HepG2 (cell line): ENCODE results near the gene RPS10. TPM values are rescaled to one million over a fixed set of nuclear protein-coding genes. Genes with fewer than 3 reads are reported as not detected.

Source experiments
- JUND ChIP-seq: sonication (generic); formaldehyde crosslinking; IDR thresholded peaks from 2 replicates; pipeline ENCODE4 v1.8.0; 2022; ENCODE audit warnings: mild to moderate bottlenecking, missing genetic modification reagents
- KMT2B ChIP-seq: IDR thresholded peaks from 2 replicates; pipeline ENCODE4 v1.6.1; 2016; ENCODE audit warnings: missing genetic modification reagents, missing compliant biosample characterization
- MAFK ChIP-seq, 2 experiments: IDR thresholded peaks in 1 of 2; conservative IDR thresholded peaks in 1 of 2; 2 replicates each; pipeline ENCODE4 v1.6.1; 2011; ENCODE audit warnings: improper control_type of control experiment in 2 of 2, low read length in 2 of 2
- MBD4 ChIP-seq: IDR thresholded peaks from 2 replicates; pipeline ENCODE4 v1.6.1; 2012; ENCODE audit warnings: low read length, inconsistent platforms, borderline replicate concordance
- MIER2 ChIP-seq: IDR thresholded peaks from 2 replicates; pipeline ENCODE4 v1.6.1; 2016; ENCODE audit warnings: missing biosample characterization, missing genetic modification reagents
- NR2F1 ChIP-seq, 2 experiments: fragments of 450-650 bp in 1 of 2; formaldehyde crosslinking in 1 of 2; IDR thresholded peaks; 2 replicates each; pipeline versions ENCODE4 v1.5.0 to v1.6.1; 2016 to 2020; ENCODE audit warnings: mild to moderate bottlenecking in 1 of 2, missing compliant biosample characterization in 1 of 2, missing genetic modification reagents in 1 of 2, moderate library complexity in 1 of 2
- NR3C1 ChIP-seq: sonication (generic); formaldehyde crosslinking; IDR thresholded peaks from 2 replicates; pipeline ENCODE4 v1.4.0; 2020; ENCODE audit warnings: missing genetic modification reagents
- PHF20 ChIP-seq: sonication (generic); formaldehyde crosslinking; IDR thresholded peaks from 2 replicates; pipeline ENCODE4 v1.5.0; 2020; ENCODE audit warnings: mild to moderate bottlenecking, missing genetic modification reagents
- RBFOX2 ChIP-seq: fragments of 200-400 bp; formaldehyde crosslinking; IDR thresholded peaks from 2 replicates; pipeline ENCODE4 v1.6.1; 2017; ENCODE audit warnings: low read depth, mild to moderate bottlenecking, low read length
- SOX6 ChIP-seq, 2 experiments: fragments of 450-650 bp in 1 of 2; sonication (generic) in 1 of 2; formaldehyde crosslinking in 1 of 2; IDR thresholded peaks; 2 replicates each; pipeline versions ENCODE4 v1.4.0 to v1.6.1; 2017 to 2020; ENCODE audit warnings: antibody characterized with exemption in 1 of 2, mild to moderate bottlenecking in 1 of 2, missing genetic modification reagents in 1 of 2
- ZMYM2 ChIP-seq: sonication (generic); formaldehyde crosslinking; IDR thresholded peaks from 2 replicates; pipeline ENCODE4 v1.8.0; 2022; ENCODE audit warnings: mild to moderate bottlenecking, missing genetic modification reagents
- ZNF235 ChIP-seq: sonication (generic); formaldehyde crosslinking; IDR thresholded peaks from 2 replicates; pipeline ENCODE4 v1.8.1; 2023; ENCODE audit warnings: mild to moderate bottlenecking, missing genetic modification reagents, borderline replicate concordance
- ZNF331 ChIP-seq: sonication (generic); formaldehyde crosslinking; IDR thresholded peaks from 2 replicates; pipeline ENCODE4 v1.4.0; 2020; ENCODE audit warnings: missing genetic modification reagents
- ZNF44 ChIP-seq: sonication (generic); formaldehyde crosslinking; IDR thresholded peaks from 2 replicates; pipeline ENCODE4 v1.5.1; 2020; ENCODE audit warnings: mild to moderate bottlenecking, missing genetic modification reagents
- ZNF558 ChIP-seq: sonication (generic); formaldehyde crosslinking; IDR thresholded peaks from 2 replicates; pipeline ENCODE4 v1.9.0; 2022; ENCODE audit warnings: mild to moderate bottlenecking, missing genetic modification reagents, borderline replicate concordance
- ZNF788 ChIP-seq: sonication (generic); formaldehyde crosslinking; IDR thresholded peaks from 2 replicates; pipeline ENCODE4 v1.5.0; 2020; ENCODE audit warnings: mild to moderate bottlenecking, missing genetic modification reagents, borderline replicate concordance
- polyA plus RNA-seq, 8 experiments: library from polyadenylated mRNA; depleted of rRNA in 3 of 8; stranded (reverse) in 7 of 8; unstranded in 1 of 8; fragments of >200 nt; fragmentation: Illumina TruSeq in 4 of 8; extraction: Trizol in 4 of 8; gene quantifications; 2 replicates each; pipeline versions ENCODE4 v1.2.1 to v1.2.3, GENCODE V29; 2011 to 2016; ENCODE audit warnings: low read depth in 4 of 8, missing spikeins in 1 of 8, mixed read lengths in 1 of 8; ENCODE audit not compliant: insufficient read depth in 1 of 8
- total RNA-seq, 5 experiments: library from RNA; depleted of rRNA; stranded (reverse); fragments of >200 nt; fragmentation: Illumina TruSeq; extraction: Trizol; gene quantifications; 2 replicates each; pipeline ENCODE4 v1.2.3, GENCODE V29; 2016; ENCODE audit warnings: low read depth in 1 of 5
- TF ChIP-seq, protein P1 (sequence below), 2 experiments: sonication (generic) in 1 of 2; formaldehyde crosslinking in 1 of 2; IDR thresholded peaks; 2 replicates each; pipeline versions ENCODE4 v1.4.0 to v1.6.1; 2016 to 2020; ENCODE audit warnings: borderline replicate concordance in 1 of 2, low read depth in 1 of 2, mild to moderate bottlenecking in 1 of 2, missing genetic modification reagents in 1 of 2
- TF ChIP-seq, protein P2 (sequence below): IDR thresholded peaks from 2 replicates; pipeline ENCODE4 v1.6.1; 2016
- TF ChIP-seq, protein P3 (sequence below): sonication (generic); formaldehyde crosslinking; IDR thresholded peaks from 2 replicates; pipeline ENCODE4 v1.5.0; 2020; ENCODE audit warnings: mild to moderate bottlenecking, low read depth, missing genetic modification reagents, borderline replicate concordance
- TF ChIP-seq, protein P4 (sequence below): sonication (generic); formaldehyde crosslinking; IDR thresholded peaks from 2 replicates; pipeline ENCODE4 v1.8.0; 2022; ENCODE audit warnings: missing genetic modification reagents, mild to moderate bottlenecking, moderate library complexity, borderline replicate concordance

The RPS10 gene
- total and polyA plus RNA-seq, 2 of the 13 experiments (the other 11 are each of a cell fraction or from before 2014, with no cell fraction given): 2,909 to 4,648 TPM

DNA sequence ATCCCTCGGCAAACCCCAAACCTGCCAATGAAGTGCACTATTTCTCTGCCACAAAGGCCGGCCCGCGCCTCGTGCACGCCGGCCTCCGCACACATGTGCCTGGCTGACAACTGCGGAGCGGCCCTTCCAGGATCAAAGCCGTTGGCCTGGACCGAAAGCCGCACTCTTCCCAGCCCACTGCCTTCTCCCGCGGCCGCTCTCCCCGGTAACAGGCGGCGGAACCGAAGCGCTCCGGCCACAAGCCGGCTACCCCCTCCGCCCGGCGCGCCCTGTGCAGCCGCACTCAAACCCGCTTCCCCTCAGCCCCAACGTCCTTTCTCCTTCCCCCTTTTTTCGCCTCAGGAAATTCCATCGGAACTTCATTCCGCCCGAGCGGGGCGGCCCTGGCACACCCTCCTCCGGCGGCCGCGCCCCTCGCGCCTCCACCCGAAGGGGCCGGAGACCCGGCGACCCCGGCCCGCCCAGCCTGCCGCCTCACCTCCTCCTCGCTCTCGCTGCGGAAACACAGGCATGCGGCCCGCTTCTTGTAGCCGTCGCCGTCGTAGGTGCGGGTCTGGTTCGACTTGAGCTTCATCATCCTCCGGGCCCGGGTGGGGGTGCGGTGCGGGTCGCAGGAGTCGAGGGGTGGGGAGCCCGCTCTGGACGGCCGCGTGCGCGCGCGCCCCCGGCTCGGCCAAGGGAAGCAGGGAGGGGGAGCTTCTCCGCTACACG lies 33.9 kb downstream of the RPS10 start (continued):
- no peak; the same call in 1 of the 2 replicates for TF ChIP-seq ZNF558 (CRISPR knock-in tag)
- TF ChIP-seq, protein P1, sequence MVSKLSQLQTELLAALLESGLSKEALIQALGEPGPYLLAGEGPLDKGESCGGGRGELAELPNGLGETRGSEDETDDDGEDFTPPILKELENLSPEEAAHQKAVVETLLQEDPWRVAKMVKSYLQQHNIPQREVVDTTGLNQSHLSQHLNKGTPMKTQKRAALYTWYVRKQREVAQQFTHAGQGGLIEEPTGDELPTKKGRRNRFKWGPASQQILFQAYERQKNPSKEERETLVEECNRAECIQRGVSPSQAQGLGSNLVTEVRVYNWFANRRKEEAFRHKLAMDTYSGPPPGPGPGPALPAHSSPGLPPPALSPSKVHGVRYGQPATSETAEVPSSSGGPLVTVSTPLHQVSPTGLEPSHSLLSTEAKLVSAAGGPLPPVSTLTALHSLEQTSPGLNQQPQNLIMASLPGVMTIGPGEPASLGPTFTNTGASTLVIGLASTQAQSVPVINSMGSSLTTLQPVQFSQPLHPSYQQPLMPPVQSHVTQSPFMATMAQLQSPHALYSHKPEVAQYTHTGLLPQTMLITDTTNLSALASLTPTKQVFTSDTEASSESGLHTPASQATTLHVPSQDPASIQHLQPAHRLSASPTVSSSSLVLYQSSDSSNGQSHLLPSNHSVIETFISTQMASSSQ (IDR thresholded peaks at IDR 0.05; ENCODE audit: low read depth): no peak
- TF ChIP-seq, protein P1 (CRISPR knock-in tag; IDR thresholded peaks at IDR 0.05; ENCODE audit: borderline replicate concordance): no peak
- TF ChIP-seq NR2F1 (CRISPR knock-in tag; IDR thresholded peaks at IDR 0.05): no peak
- TF ChIP-seq RBFOX2: no peak; the same call in 1 of the 2 replicates
- TF ChIP-seq, protein P2, sequence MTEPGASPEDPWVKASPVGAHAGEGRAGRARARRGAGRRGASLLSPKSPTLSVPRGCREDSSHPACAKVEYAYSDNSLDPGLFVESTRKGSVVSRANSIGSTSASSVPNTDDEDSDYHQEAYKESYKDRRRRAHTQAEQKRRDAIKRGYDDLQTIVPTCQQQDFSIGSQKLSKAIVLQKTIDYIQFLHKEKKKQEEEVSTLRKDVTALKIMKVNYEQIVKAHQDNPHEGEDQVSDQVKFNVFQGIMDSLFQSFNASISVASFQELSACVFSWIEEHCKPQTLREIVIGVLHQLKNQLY: no peak
- 0 out of 2 replicates have a peak, but pooled peaks have one; percentile 59 for TF ChIP-seq ZNF331 (CRISPR knock-in tag)
- no peak for TF ChIP-seq SOX6 (IDR thresholded peaks at IDR 0.05)
- TF ChIP-seq SOX6 (CRISPR knock-in tag; IDR thresholded peaks at IDR 0.05): 0 out of 2 replicates have a peak, but pooled peaks have one; percentile 18
- TF ChIP-seq ZMYM2: no peak; the same call in 1 of the 2 replicates
- no peak; the same call in 1 of the 2 replicates for TF ChIP-seq KMT2B
- no peak for TF ChIP-seq ZNF44
- no peak for TF ChIP-seq MIER2 (CRISPR knock-in tag)
- TF ChIP-seq, protein P3, sequence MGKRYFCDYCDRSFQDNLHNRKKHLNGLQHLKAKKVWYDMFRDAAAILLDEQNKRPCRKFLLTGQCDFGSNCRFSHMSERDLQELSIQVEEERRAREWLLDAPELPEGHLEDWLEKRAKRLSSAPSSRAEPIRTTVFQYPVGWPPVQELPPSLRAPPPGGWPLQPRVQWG: no peak; the same call in 1 of the 2 replicates
- TF ChIP-seq ZNF235 (CRISPR knock-in tag): peak; percentile 47; the same call in 1 of the 2 replicates
- TF ChIP-seq ZNF788: no peak
- TF ChIP-seq PHF20 (CRISPR knock-in tag): no peak; the same call in 1 of the 2 replicates
- TF ChIP-seq MAFK (conservative IDR thresholded peaks at IDR 0.05 in 1 of 2, IDR thresholded peaks at IDR 0.05 in 1 of 2; ENCODE audit: low read length in 2 of 2): no peak
- no peak for TF ChIP-seq JUND
- TF ChIP-seq, protein P4, sequence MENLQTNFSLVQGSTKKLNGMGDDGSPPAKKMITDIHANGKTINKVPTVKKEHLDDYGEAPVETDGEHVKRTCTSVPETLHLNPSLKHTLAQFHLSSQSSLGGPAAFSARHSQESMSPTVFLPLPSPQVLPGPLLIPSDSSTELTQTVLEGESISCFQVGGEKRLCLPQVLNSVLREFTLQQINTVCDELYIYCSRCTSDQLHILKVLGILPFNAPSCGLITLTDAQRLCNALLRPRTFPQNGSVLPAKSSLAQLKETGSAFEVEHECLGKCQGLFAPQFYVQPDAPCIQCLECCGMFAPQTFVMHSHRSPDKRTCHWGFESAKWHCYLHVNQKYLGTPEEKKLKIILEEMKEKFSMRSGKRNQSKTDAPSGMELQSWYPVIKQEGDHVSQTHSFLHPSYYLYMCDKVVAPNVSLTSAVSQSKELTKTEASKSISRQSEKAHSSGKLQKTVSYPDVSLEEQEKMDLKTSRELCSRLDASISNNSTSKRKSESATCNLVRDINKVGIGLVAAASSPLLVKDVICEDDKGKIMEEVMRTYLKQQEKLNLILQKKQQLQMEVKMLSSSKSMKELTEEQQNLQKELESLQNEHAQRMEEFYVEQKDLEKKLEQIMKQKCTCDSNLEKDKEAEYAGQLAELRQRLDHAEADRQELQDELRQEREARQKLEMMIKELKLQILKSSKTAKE (CRISPR knock-in tag): no peak; the same call in 1 of the 2 replicates
- TF ChIP-seq NR3C1 (CRISPR knock-in tag): no peak
- no peak for TF ChIP-seq MBD4
